ENCODE measurements around the gene LRP10.
"Not testable (repeated sequence)": the region's sequence is repeated elsewhere in the genome, so short reads cannot be mapped to it uniquely, and the experiment has no call there.

Gene LRP10

GRCh38 chr14:22871224-22872032 is at the start of gene LRP10:
Gene LRP10 (plus strand): TSS chr14:22871740. CDS start chr14:22872304, 564 bp downstream.
- DNase-seq, result peak; percentile 84

- DNase-seq, result no peak
Measured at GRCh38 chr14:22822016-22822570, 49.4 kb upstream of the LRP10 start.

GRCh38 chr14:22822571-22823098 is 48.9 kb upstream of the LRP10 start:
- DNase-seq, result peak; percentile 56

GRCh38 chr14:22824711-22825359 is 46.7 kb upstream of the LRP10 start:
- DNase-seq, result no peak

- not testable (repeated sequence) for DNase-seq
Measured at GRCh38 chr14:22829076-22829660, 42.4 kb upstream of the LRP10 start.

- peak; percentile 79 for DNase-seq
Measured at GRCh38 chr14:22829661-22830442, 41.7 kb upstream of the LRP10 start, which contains the start of gene MRPL52. Gene MRPL52 (plus strand): TSS chr14:22829887. CDS start chr14:22829913, 26 bp downstream.

GRCh38 chr14:22830443-22831010 is 41.0 kb upstream of the LRP10 start:
- no peak for DNase-seq

- no peak for DNase-seq
Measured at GRCh38 chr14:22835505-22835904, 36.0 kb upstream of the LRP10 start.

- no peak for DNase-seq
Measured at GRCh38 chr14:22836301-22837113, 35.0 kb upstream of the LRP10 start, which contains the start of gene MMP14. Gene MMP14 (plus strand): TSS chr14:22836585. CDS start chr14:22836818, 233 bp downstream.

GRCh38 chr14:22837114-22837749 is 34.3 kb upstream of the LRP10 start:
- no peak for DNase-seq

- no peak for DNase-seq
Measured at GRCh38 chr14:22837750-22838538, 33.6 kb upstream of the LRP10 start.

GRCh38 chr14:22838631-22839041 is 32.9 kb upstream of the LRP10 start:
- no peak for DNase-seq

GRCh38 chr14:22839159-22839779 is 32.3 kb upstream of the LRP10 start:
- DNase-seq, result no peak

- DNase-seq, result no peak
Measured at GRCh38 chr14:22841311-22841710, 30.2 kb upstream of the LRP10 start.

- no peak for DNase-seq
Measured at GRCh38 chr14:22841769-22842168, 29.8 kb upstream of the LRP10 start.

- DNase-seq, result no peak
Measured at GRCh38 chr14:22842211-22843122, 29.1 kb upstream of the LRP10 start.

GRCh38 chr14:22843123-22843925 is 28.2 kb upstream of the LRP10 start:
- no peak for DNase-seq

Measured in activated CD4-positive, CD25-positive, alpha-beta regulatory T cell treated with anti-CD3 and anti-CD28 coated beads, Interleukin-2, amount 50 U/mL, for 72 hours (primary cell).